ENCODE results near the gene GPR37L1. TPM values are rescaled to one million over a fixed set of nuclear protein-coding genes. Genes with fewer than 3 reads are reported as not detected.
"Not testable (repeated sequence)": the region's sequence is repeated elsewhere in the genome, so short reads cannot be mapped to it uniquely, and the experiment has no call there.

Gene GPR37L1
- total RNA-seq, 1 donor from 2014 or later, result not detected

GRCh38 chr1:202167054-202167453 lies 44.3 kb downstream of the GPR37L1 start:
- not testable (repeated sequence) for DNase-seq (ENCODE audit: low read depth in 2 of 2)

DNA sequence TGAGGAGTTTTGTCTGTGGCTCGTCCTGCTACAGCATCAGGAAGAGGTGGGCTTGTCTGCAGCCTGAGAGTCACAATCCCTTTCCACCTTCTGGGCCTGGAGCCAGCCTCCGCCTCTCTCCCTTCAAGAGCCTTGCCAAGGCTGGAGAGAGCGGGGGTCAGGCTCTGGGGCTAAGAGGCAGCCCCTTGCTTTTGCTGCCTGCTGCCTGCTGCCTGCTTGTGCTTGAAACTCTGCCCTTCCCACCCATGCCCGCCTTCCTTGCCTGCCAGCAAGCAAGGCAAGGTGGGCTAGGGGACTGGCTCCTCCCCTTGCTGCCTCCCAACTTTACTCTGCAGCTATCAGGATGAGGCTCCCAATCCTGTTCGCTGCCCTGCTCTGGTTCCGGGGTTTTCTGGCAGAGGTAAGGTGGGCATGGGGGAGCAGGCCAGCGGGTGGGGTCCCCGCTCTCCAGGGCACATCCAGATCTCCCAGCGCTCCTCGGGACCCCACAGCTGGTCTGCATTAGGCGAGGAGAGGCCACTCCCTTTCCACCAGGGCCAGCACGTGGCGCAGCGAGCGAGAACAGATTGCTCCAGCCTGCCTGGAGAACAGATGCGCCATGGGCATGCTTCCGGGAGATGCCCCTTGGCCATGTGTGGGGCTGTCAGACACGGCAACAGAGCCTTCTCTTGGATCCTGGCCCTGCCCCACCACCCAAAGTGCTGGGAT lies 45.1 kb downstream of the GPR37L1 start:
- no peak for DNase-seq (ENCODE audit: low read depth in 2 of 2)

DNA sequence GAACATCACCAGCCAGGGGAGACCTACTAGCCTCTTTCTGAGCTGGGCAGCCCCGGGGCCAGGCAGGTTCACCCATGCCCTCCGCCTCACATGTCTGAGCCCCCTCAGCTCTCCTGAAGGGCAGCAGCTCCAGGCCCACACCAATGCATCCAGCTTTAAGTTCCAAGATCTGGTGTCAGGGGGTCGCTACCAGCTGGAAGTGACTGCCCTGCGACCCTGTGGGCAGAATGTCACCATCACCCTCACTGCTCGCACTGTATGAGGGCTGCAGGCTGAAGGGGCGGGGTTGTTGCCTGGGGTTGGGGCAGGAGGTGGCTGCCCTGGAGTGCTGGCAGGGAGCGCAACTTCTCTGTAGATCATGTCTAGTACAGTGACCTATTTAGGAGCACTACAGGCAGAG lies 46.1 kb downstream of the GPR37L1 start:
- no peak for DNase-seq (ENCODE audit: low read depth in 2 of 2)

- DNase-seq (ENCODE audit: low read depth in 2 of 2), result no peak
Observed at GRCh38 chr1:202170726-202171125, 48.0 kb downstream of the GPR37L1 start.

DNA sequence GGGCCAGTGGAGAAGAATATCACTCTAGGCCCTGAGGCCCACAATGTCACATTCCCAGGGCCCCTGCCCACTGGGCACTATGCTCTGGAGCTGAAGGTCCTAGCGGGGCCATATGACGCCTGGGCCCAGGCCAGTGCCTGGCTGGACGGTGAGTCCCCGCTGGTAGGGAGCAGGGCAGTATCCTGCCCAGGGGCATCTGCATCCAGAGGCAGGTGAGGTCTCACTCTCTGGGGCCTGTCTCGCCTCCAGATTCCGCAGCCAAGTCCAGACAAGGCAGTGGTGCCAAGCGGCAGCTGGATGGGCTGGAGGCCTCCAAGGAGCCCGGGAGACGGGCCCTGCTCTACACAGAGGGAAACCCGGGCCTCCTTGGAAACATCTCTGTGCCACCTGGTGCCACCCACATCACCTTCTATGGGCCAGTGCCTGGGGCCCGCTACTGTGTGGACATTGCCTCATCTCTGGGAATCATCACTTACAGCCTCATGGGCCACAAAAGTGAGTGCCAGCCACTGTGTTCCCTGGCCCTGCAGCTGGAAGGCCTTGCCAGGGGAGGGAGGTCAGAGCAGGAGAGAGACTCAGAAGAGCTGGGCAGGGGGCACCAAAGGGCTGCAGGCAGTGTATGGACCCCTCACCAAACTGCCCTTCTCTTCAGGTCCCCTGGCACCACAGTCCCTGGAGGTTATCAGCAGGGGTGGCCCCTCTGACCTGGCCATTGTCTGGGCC lies 48.7 kb downstream of the GPR37L1 start:
- DNase-seq (ENCODE audit: low read depth in 2 of 2), result no peak

DNA sequence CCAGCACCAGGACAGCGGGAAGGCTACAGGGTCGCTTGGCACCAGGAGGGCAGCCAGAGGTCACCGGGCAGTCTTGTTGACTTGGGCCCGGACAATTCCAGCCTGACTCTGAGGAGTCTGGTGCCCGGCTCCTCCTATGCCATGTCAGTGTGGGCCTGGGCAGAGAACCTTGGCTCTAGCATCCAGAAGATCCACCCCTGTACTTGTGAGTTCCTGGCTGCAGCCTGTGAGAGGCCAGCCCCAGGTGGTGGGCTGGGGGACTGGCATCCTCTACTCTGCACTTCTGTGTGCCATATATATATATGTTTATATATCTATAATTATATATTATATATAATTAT lies 49.3 kb downstream of the GPR37L1 start:
- no peak for DNase-seq (ENCODE audit: low read depth in 2 of 2)

DNA sequence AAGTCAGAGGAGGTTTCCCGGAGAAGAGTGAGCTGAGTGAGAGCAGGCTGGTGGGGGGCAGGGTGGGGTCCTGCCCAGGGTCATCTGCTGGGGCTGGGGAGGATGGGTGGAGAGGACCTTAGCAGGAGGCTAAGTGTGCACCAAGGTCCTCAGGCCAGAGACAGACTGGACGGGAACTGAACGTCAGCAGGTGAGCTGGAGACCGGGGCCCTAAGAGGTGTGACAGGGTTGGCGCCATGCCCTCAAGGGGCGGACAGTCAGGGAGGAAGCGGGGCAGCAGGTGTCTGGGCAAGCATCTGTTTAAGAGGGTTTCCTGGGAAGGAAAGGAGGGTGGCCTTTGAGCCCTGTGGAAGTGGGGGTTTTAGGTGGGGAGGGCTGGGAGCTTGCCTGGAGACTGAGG lies 51.3 kb downstream of the GPR37L1 start:
- DNase-seq (ENCODE audit: low read depth in 2 of 2), result no peak

DNA sequence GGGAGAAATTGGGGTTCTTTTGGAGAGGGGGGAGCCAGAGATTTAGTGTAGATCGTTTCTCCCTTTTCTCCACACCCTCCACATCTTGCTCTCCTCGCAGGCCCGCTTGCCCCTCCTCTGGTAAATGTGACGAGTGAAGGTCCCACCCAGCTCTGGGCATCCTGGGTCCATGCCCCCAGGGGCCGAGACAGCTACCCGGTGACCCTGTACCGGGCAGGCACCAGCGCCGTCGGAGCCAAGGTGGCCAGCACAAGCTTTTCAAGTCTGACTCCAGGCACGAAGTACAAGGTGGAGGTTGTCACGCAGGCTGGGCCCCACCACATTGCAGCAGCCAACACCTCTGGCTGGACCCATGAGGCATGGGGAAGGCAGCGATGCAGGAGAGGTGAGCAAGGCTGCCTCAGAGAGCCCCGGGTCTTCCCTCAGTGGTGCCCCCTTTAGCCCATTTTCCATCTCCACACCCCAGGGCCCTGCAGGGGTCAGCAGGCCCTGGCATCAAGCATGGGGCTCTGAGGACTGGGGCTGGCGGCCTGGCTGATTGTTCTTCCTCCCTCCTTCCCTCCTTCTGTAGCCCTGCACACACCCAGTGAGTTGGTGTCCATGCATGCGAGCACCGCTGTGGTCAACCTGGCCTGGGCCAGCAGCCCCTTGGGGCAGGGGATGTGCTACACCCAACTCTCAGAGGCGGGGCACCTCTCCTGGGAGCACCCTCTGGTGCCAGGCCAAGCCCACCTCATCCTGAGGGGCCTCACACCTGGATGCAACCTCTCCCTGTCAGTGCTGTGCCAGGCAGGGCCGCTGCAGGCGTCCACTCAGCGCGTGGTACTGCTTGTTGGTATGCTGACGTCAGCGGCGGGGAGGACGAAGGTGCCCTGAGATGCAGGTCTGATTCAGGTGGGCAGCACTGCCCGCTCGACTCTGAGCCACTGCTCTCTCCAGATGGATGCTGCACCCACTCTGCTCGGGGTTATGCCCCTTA lies 54.5 kb downstream of the GPR37L1 start:
- no peak for DNase-seq (ENCODE audit: low read depth in 2 of 2)

DNA sequence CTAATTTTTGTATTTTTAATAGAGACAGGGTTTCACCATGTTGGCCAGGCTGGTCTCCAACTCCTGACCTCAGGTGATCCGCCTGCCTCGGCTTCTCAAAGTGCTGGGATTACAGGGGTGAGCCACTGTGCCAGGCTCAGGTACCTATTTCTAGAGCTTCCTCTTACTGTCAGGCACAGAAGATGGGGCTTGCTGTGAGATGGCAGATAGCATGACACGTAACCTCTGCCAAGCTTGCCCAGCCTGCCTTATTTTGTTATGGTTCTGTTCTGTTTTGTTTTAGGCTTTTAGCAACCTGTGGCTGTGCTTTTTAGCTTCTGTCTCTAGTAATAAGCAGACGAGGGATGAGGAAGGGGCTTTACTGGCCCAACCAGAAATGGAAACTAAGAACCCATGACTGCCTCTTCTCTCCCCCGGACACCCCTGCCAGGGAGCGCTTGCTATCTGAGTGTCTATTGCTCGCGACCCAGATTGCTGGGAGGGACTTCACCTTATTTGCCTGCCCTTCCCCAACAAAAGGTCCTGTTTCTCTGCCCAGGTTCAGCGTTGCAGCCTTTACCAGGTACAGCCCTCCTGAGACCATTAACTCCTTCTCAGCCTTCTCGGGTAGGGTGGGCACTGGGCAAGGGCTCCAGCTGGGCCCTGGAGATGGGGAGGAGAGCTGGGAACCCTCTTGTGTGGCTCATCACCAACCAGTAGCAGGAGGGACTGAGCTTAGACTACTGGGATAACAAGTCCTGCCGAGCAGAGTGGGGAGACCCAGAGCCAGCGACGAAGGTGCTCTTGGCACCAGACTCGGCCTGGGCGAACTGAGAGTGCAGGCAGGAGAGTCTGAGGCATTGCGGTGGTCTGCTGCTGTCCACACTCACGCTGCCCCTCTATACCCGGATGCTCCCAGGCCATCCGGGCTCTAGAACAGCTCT lies 57.4 kb downstream of the GPR37L1 start:
- no peak for DNase-seq (ENCODE audit: low read depth in 2 of 2)

- DNase-seq (ENCODE audit: low read depth in 2 of 2), result not testable (repeated sequence)
Observed at GRCh38 chr1:202180751-202181139, 58.0 kb downstream of the GPR37L1 start.

DNA sequence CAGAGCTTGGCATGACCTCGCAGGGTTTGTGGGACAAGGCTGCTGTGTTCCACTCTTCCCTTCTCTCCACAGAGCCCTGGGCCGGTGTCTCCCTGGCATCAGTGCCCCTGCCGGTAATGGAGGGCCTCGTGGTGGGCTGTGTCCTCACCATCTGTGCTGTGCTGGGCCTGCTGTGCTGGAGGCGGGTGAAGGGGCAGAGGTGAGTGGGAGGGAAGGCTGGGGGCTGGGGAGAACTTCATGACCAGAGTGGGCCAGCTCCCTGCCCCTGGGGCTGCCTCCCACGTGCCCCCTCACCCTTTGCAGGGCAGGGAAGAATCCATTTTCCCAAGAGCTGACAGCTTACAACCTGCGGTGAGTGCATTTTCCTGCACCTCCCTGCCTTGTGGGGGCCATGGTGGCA lies 58.9 kb downstream of the GPR37L1 start:
- DNase-seq (ENCODE audit: low read depth in 2 of 2), result no peak

GRCh38 chr1:202182040-202182877 lies 59.5 kb downstream of the GPR37L1 start:
- DNase-seq (ENCODE audit: low read depth in 2 of 2), result no peak

Other genes with a start within 250 kb of the GPR37L1 start
- gene SHISA4, start 234.0 kb upstream of the GPR37L1 start, total RNA-seq, result 6.2 and 12.1 TPM in 2 replicates
- gene LMOD1, start 176.4 kb upstream of the GPR37L1 start, total RNA-seq, result under 0.01 TPM in 1 of 2 replicates, not detected in the other
- 43.5 and 57.9 TPM in 2 replicates for gene TIMM17A, start 167.4 kb upstream of the GPR37L1 start, total RNA-seq
- 37.7 and 41.8 TPM in 2 replicates for gene RNPEP, start 140.3 kb upstream of the GPR37L1 start, total RNA-seq
- gene ELF3, start 112.3 kb upstream of the GPR37L1 start, total RNA-seq, result under 0.01 and 0.13 TPM in 2 replicates
- 16.8 and 31.4 TPM in 2 replicates for gene ARL8A, start 21.8 kb downstream of the GPR37L1 start, total RNA-seq
- gene PTPN7, start 37.7 kb downstream of the GPR37L1 start, total RNA-seq, result 0.13 TPM in 2 replicates
- not detected in 2 replicates for gene LGR6, start 70.9 kb downstream of the GPR37L1 start, total RNA-seq
- 9.0 and 23.9 TPM in 2 replicates for gene UBE2T, start 219.0 kb downstream of the GPR37L1 start, total RNA-seq
- gene PPP1R12B, start 225.8 kb downstream of the GPR37L1 start, total RNA-seq, result 2.4 and 8.7 TPM in 2 replicates

Measured in dermis microvascular lymphatic vessel endothelial cell (primary cell).